NB4 (cell line): ENCODE measurements around the gene FER.
"Not testable (repeated sequence)": the region's sequence is repeated elsewhere in the genome, so short reads cannot be mapped to it uniquely, and the experiment has no call there.

Source experiments
- DNase-seq: peaks from one replicate; pipeline ENCODE4 v3.0.0; 2010; ENCODE audit warnings: low read depth
- H3K4me3 ChIP-seq: one replicate; pipeline ENCODE4 v1.5.1; 2011; ENCODE audit warnings: mild to moderate bottlenecking, low read depth, low read length, moderate library complexity
- CTCF ChIP-seq: IDR thresholded peaks from one replicate; pipeline ENCODE4 v1.5.1; 2012; ENCODE audit warnings: low read depth, low read length
- MAX ChIP-seq: IDR thresholded peaks from 2 replicates; pipeline ENCODE4 v1.6.1; 2011; ENCODE audit warnings: low read depth, low read length
- MYC ChIP-seq: IDR thresholded peaks from 2 replicates; pipeline ENCODE4 v1.6.1; 2011; ENCODE audit warnings: low read depth, low read length
- POLR2A ChIP-seq: IDR thresholded peaks from 2 replicates; pipeline ENCODE4 v1.6.1; 2011; ENCODE audit warnings: mild to moderate bottlenecking; ENCODE audit not compliant: insufficient read length; ENCODE audit errors: extremely low read depth

The FER gene

GRCh38 chr5:108975697-108976096, 228.0 kb downstream of the FER start:
- no peak overlapping the region for H3K4me3 ChIP-seq
- no peak for DNase-seq
- TF ChIP-seq MAX (no peak), POLR2A (no peak), CTCF (no peak), MYC (no peak)

- DNase-seq: no peak
- TF ChIP-seq MAX (no peak), MYC (no peak), POLR2A (no peak), CTCF (no peak)
Measured at GRCh38 chr5:108983461-108984092, 235.9 kb downstream of the FER start.

GRCh38 chr5:108989761-108990392, 242.2 kb downstream of the FER start:
- no peak for DNase-seq
- TF ChIP-seq CTCF (no peak), MYC (no peak), POLR2A (no peak), MAX (no peak)
- no peak overlapping the region for H3K4me3 ChIP-seq

More at GRCh38 chr5:108983461-108984092, 235.9 kb downstream of the FER start:
- H3K4me3 ChIP-seq: no peak overlapping the region

GRCh38 chr5:108992396-108993085, 244.8 kb downstream of the FER start:
- DNase-seq, H3K4me3 ChIP-seq: not testable (repeated sequence)

GRCh38 chr5:108993440-108993839, 245.7 kb downstream of the FER start:
- not testable (repeated sequence) for H3K4me3 ChIP-seq, DNase-seq

- TF ChIP-seq POLR2A (no peak), CTCF (no peak), MAX (no peak), MYC (no peak)
- no peak for DNase-seq
- no peak overlapping the region for H3K4me3 ChIP-seq
Measured at GRCh38 chr5:108997720-108998119, 250.0 kb downstream of the FER start.

GRCh38 chr5:108998216-108998615, 250.5 kb downstream of the FER start:
- DNase-seq: no peak
- TF ChIP-seq POLR2A (no peak), CTCF (no peak), MAX (no peak), MYC (no peak)
- H3K4me3 ChIP-seq: no peak overlapping the region
